Measurements from ENCODE around the gene OR5AS1. TPM values are rescaled to one million over a fixed set of nuclear protein-coding genes. Genes with fewer than 3 reads are reported as not detected.

Gene OR5AS1
- total RNA-seq = not detected

DNA sequence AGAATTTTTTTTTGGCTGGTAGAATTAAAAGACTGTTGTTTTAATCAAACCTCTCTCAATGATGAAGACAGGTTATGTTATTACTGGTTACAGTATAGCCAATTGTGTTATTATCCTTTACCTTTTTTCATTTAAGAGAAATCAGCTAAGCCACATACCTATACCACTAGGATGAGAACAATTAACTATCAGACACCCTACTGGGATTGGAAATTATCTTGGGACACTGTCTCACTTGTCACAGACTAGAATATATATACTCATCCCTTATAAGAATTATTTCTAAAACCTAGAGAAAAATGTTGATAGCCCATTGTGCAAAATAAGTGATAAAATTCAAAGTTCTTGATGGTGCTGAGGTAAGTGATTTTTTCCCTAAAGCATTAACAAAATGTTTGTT is at the start of gene OR5AS1:
Gene OR5AS1 (plus strand): TSS at position 301 of the 400 bp plus-strand sequence. CDS start 2,765 bp downstream, outside the sequence.
- TF ChIP-seq, protein P1, sequence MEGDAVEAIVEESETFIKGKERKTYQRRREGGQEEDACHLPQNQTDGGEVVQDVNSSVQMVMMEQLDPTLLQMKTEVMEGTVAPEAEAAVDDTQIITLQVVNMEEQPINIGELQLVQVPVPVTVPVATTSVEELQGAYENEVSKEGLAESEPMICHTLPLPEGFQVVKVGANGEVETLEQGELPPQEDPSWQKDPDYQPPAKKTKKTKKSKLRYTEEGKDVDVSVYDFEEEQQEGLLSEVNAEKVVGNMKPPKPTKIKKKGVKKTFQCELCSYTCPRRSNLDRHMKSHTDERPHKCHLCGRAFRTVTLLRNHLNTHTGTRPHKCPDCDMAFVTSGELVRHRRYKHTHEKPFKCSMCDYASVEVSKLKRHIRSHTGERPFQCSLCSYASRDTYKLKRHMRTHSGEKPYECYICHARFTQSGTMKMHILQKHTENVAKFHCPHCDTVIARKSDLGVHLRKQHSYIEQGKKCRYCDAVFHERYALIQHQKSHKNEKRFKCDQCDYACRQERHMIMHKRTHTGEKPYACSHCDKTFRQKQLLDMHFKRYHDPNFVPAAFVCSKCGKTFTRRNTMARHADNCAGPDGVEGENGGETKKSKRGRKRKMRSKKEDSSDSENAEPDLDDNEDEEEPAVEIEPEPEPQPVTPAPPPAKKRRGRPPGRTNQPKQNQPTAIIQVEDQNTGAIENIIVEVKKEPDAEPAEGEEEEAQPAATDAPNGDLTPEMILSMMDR (IDR thresholded peaks at IDR 0.05) = no peak
- no peak for TF ChIP-seq POLR2A (IDR thresholded peaks at IDR 0.05)
- intact Hi-C loops (cut with DNase I) = no loop called here
- H3K27ac ChIP-seq = no peak within 1 kb of the TSS
- H3K27me3 ChIP-seq = no peaks in the 10 kb centered on the region
- DNase-seq = no peak
- H3K4me3 ChIP-seq (replicated peaks in 1 of 3) = no peak within 1 kb of the TSS
- H3K36me3 ChIP-seq = no peaks in the 10 kb centered on the region
- no peaks in the 10 kb centered on the region for H3K9me3 ChIP-seq
- no peaks in the 10 kb centered on the region for H3K4me1 ChIP-seq

DNA sequence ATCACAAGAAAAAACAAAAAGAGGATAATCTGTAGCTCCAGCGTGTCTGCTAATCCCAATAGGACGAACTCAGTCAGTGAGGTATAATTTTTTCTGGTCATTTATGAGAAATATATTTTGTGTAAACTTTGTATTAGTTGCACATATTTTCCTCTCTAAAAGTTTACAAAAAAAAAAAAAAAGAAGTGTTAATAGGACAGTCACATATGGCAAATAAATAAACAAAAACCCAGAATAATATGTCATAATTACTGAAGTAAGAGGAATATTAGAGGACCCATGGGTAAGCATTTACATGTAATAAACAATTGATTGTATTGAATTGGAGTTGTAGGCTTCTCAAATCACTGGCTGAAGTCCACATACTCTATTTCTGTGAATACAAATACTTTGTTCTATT is 32.9 kb upstream of the OR5AS1 start, which contains the start of gene OR5F1:
Gene OR5F1 (minus strand): TSS at position 101 of the 400 bp plus-strand sequence. CDS start 0 bp downstream, at position 101.
- 58 to 74% methylated on average over 2 of the region's 2 CpGs for WGBS, 2 donors
- Histone ChIP-seq H3K27ac (no peak within 1 kb of the TSS), H3K4me3 (replicated peaks in 1 of 3) (no peak within 1 kb of the TSS), H3K36me3 (no peaks in the 10 kb centered on the region), H3K9me3 (no peaks in the 10 kb centered on the region), H3K4me1 (no peaks in the 10 kb centered on the region), H3K27me3 (no peaks in the 10 kb centered on the region)
- intact Hi-C loops (cut with DNase I) = no loop called here
- TF ChIP-seq, protein P1 (IDR thresholded peaks at IDR 0.05) = no peak
- no peak for TF ChIP-seq POLR2A (IDR thresholded peaks at IDR 0.05)
- no peak for DNase-seq

DNA sequence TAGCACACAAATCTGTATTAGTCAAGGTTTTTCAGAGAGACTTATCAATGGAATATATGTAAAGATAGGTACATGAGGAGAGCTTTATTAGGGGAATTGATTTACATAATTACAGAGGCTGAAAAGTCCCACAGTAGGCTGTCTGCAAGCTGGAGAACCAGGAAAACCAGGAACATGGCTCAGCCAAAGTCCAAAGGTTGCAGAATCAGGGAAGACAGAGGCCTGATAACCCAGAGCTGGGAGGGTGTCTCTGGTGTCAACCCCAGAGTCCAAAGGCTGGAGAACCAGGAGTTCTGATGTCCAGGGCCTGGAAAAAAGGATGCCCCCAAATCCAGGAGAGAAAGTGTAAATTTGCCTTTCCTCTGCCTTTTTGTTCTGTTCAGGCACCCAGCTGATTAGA is 16.7 kb upstream of the OR5AS1 start:
- H3K36me3 ChIP-seq = no peaks in the 10 kb centered on the region
- no peaks in the 10 kb centered on the region for H3K27me3 ChIP-seq
- H3K27ac ChIP-seq = no peak overlapping the region
- no peaks in the 10 kb centered on the region for H3K9me3 ChIP-seq
- H3K4me3 ChIP-seq (replicated peaks in 1 of 3) = no peak overlapping the region
- intact Hi-C loops (cut with DNase I) = no loop called here
- no peaks in the 10 kb centered on the region for H3K4me1 ChIP-seq
- DNase-seq = no peak
- TF ChIP-seq POLR2A (IDR thresholded peaks at IDR 0.05) = no peak
- TF ChIP-seq, protein P1 (IDR thresholded peaks at IDR 0.05) = no peak

DNA sequence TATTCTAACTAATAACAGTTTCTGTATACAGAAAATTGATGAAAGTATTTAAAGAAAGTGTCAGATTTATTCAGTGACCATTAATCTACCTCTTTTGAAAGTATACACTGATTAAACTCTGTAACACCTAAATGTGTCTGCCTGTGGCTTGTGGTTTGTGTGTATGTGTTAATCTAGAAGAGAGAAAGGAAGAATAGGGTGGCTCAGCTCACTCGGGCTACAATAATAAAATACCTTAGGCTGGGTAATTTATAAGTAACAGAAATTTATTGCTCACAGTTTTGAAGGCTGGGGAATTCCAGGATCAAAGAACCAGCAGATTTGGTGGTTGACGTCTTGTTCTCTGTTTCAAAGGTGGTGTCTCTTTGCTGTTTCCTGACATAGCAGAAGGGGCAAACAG is 13.6 kb upstream of the OR5AS1 start:
- DNase-seq = no peak
- TF ChIP-seq POLR2A (IDR thresholded peaks at IDR 0.05) = no peak
- TF ChIP-seq, protein P1 (IDR thresholded peaks at IDR 0.05) = no peak
- H3K27me3 ChIP-seq = no peaks in the 10 kb centered on the region
- WGBS, 2 donors = 60 to 65% methylated on average over 2 of the region's 2 CpGs
- no peaks in the 10 kb centered on the region for H3K9me3 ChIP-seq
- no peak overlapping the region for H3K4me3 ChIP-seq (replicated peaks in 1 of 3)
- intact Hi-C loops (cut with DNase I) = no loop called here
- H3K27ac ChIP-seq = no peak overlapping the region
- H3K36me3 ChIP-seq = no peaks in the 10 kb centered on the region
- H3K4me1 ChIP-seq = no peaks in the 10 kb centered on the region

DNA sequence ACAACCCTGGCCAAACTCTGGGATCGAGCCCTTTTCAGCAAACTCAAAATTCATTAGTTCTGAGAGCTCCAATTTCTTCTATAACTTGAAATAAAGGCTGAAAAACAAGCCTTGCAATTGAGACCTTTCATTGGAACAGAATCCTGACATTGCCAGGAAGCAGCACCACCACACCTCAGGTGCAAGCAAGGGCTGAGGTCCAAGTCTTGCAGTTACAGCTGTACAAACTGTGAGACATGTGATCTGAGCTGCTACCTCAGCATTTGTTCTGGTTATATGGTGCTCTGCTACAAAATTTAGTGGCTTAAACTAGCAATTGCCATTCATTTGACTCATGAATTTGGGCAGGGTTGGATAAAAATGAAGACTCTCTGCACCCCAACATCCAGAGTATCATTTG is 18.1 kb downstream of the OR5AS1 start:
- Histone ChIP-seq H3K27me3 (no peaks in the 10 kb centered on the region), H3K27ac (no peak overlapping the region), H3K9me3 (no peaks in the 10 kb centered on the region), H3K36me3 (no peaks in the 10 kb centered on the region), H3K4me1 (no peaks in the 10 kb centered on the region), H3K4me3 (replicated peaks in 1 of 3) (no peak overlapping the region)
- DNase-seq = no peak
- intact Hi-C loops (cut with DNase I) = no loop called here
- 40 to 74% methylated on average over 1 of the region's 1 CpG for WGBS, 2 donors
- TF ChIP-seq, protein P1 (IDR thresholded peaks at IDR 0.05) = no peak
- TF ChIP-seq POLR2A (IDR thresholded peaks at IDR 0.05) = no peak
